ENCODE data around the gene CHMP2A.

GRCh38 chr19:58586133-58586765 is 31.3 kb upstream of the CHMP2A start:
- TF ChIP-seq, protein P1, sequence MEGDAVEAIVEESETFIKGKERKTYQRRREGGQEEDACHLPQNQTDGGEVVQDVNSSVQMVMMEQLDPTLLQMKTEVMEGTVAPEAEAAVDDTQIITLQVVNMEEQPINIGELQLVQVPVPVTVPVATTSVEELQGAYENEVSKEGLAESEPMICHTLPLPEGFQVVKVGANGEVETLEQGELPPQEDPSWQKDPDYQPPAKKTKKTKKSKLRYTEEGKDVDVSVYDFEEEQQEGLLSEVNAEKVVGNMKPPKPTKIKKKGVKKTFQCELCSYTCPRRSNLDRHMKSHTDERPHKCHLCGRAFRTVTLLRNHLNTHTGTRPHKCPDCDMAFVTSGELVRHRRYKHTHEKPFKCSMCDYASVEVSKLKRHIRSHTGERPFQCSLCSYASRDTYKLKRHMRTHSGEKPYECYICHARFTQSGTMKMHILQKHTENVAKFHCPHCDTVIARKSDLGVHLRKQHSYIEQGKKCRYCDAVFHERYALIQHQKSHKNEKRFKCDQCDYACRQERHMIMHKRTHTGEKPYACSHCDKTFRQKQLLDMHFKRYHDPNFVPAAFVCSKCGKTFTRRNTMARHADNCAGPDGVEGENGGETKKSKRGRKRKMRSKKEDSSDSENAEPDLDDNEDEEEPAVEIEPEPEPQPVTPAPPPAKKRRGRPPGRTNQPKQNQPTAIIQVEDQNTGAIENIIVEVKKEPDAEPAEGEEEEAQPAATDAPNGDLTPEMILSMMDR (IDR thresholded peaks at IDR 0.05), result no peak
- TF ChIP-seq EZH2 (IDR thresholded peaks at IDR 0.05; ENCODE audit: borderline replicate concordance, insufficient read depth, low read depth, low read length, poor library complexity, severe bottlenecking), result no peak

All from B cell (primary cell).